ENCODE results near the gene SPAG16. TPM values are rescaled to one million over a fixed set of nuclear protein-coding genes. Genes with fewer than 3 reads are reported as not detected.

The SPAG16 gene
- polyA plus RNA-seq, 1 of the 3 experiments (the other 2 are of a cell fraction), result 29.5 TPM

DNA sequence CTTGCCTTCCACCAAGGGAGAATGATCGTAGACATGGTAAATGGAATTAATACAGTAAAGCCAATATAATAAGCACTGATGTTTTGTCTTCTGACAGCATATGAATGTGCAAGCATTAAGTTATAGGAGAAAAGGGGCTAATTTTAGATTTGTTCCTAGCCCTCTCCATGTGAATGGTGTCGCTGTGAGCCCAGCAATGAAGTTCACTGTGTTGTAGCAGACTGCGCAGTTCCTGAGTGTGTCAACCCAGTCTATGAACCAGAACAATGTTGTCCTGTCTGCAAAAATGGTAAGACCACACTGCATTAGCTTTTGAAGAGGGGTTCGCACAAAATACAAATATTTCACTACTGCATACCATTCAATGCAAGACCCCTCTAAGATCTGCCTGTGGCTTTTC, 1152.2 kb downstream of the SPAG16 start:
- WGBS (ENCODE audit: low lambda C conversion rate), result 58% methylated on average over 4 of the region's 4 CpGs
- POLR2A ChIA-PET, result no interaction called here
- H3K9me3 ChIP-seq, result no peaks in the 10 kb centered on the region
- no peak overlapping the region for H3K4me3 ChIP-seq (ENCODE audit: low read depth in 2 of 2, low read length in 1 of 2)
- DNase-seq, result no peak
- H3K9ac ChIP-seq, result no peak overlapping the region
- no peaks in the 10 kb centered on the region for H4K20me1 ChIP-seq (ENCODE audit: insufficient read depth)
- H3K27ac ChIP-seq (ENCODE audit: low read depth in 2 of 2, low read length in 1 of 2), result no peak overlapping the region
- H3K4me1 ChIP-seq (ENCODE audit: control insufficient read depth in 1 of 2, insufficient read depth in 2 of 2, low read depth in 1 of 2, low read length in 1 of 2), result no peaks in the 10 kb centered on the region
- no peaks in the 10 kb centered on the region for H3K9me2 ChIP-seq
- CTCF ChIA-PET, result no interaction called here
- no peak overlapping the region for H2AFZ ChIP-seq (ENCODE audit: low read depth)
- H3K79me2 ChIP-seq (ENCODE audit: insufficient read depth), result no peaks in the 10 kb centered on the region
- H3K36me3 ChIP-seq (replicated peaks in 1 of 2; ENCODE audit: control insufficient read depth in 1 of 2, insufficient read depth in 2 of 2, low read length in 1 of 2), result no peaks in the 10 kb centered on the region
- H3K27me3 ChIP-seq (ENCODE audit: insufficient read depth), result no peaks in the 10 kb centered on the region
- no peaks in the 10 kb centered on the region for H3F3A ChIP-seq (replicated peaks; ENCODE audit: insufficient read depth)
- H3K4me2 ChIP-seq, result no peak overlapping the region
- TF ChIP-seq RFX5 (IDR thresholded peaks at IDR 0.05; ENCODE audit: low read length) (no peak), JUND (IDR thresholded peaks at IDR 0.05) (no peak), FOXM1 (IDR thresholded peaks at IDR 0.05; ENCODE audit: low read depth) (no peak), TAF1 (IDR thresholded peaks at IDR 0.05; ENCODE audit: borderline replicate concordance, low read depth, low read length) (no peak), SMC3 (IDR thresholded peaks at IDR 0.05; ENCODE audit: low read depth, low read length) (no peak), EP300 (IDR thresholded peaks at IDR 0.05; ENCODE audit: borderline replicate concordance in 1 of 2, low read depth in 1 of 2, low read length in 1 of 2) (no peak)
- TF ChIP-seq, protein P1, sequence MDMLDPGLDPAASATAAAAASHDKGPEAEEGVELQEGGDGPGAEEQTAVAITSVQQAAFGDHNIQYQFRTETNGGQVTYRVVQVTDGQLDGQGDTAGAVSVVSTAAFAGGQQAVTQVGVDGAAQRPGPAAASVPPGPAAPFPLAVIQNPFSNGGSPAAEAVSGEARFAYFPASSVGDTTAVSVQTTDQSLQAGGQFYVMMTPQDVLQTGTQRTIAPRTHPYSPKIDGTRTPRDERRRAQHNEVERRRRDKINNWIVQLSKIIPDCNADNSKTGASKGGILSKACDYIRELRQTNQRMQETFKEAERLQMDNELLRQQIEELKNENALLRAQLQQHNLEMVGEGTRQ (IDR thresholded peaks at IDR 0.05; ENCODE audit: borderline replicate concordance, low read depth, low read length), result no peak
- TF ChIP-seq, protein P2, sequence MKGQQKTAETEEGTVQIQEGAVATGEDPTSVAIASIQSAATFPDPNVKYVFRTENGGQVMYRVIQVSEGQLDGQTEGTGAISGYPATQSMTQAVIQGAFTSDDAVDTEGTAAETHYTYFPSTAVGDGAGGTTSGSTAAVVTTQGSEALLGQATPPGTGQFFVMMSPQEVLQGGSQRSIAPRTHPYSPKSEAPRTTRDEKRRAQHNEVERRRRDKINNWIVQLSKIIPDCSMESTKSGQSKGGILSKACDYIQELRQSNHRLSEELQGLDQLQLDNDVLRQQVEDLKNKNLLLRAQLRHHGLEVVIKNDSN (IDR thresholded peaks at IDR 0.05; ENCODE audit: borderline replicate concordance, low read depth), result no peak

DNA sequence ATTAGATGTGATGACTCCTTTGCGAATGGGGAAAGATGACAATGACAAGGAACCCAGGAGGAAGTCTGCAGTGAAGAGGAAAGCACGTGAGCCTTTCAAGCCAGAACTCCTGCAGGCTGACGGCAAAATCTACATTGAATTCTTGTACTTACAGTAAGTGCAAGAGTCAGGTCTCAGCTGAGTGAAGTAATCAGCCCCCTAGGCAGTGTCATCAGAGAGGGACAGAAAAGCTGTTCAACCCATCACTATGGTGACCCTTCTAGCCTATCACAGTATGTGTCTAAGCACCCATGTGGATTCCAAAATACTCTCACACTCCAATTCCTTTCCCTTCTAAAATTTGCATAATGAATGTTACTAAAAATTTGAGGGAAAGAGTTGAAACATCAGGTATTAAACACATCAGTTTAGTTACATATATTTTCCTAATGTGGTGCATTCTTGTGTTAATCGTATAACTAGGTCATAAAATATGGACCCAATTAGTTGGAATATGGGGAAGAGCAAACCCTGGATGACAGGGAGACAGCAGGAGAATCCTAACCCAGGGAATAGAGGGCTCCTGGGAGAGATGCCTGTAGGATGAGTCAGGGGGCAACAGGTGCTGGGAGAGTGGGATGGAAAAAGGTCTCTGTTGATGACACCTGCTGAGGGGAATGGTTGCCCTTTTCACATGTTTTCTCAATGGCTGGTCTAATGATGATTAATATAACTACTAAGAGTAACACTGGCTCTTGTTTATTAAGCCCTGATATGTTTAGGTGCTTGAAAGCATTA, 1166.0 kb downstream of the SPAG16 start:
- POLR2A ChIA-PET, result no interaction called here
- CTCF ChIA-PET, result interaction anchor here (0.6 to 1.0 kb wide), 2 partner anchors 18 to 118 kb away, joined by 3 to 4 read pairs; no protein-coding TSS in a partner anchor
- 55% methylated on average over 4 of the region's 4 CpGs for WGBS (ENCODE audit: low lambda C conversion rate)
- TF ChIP-seq, protein P3, sequence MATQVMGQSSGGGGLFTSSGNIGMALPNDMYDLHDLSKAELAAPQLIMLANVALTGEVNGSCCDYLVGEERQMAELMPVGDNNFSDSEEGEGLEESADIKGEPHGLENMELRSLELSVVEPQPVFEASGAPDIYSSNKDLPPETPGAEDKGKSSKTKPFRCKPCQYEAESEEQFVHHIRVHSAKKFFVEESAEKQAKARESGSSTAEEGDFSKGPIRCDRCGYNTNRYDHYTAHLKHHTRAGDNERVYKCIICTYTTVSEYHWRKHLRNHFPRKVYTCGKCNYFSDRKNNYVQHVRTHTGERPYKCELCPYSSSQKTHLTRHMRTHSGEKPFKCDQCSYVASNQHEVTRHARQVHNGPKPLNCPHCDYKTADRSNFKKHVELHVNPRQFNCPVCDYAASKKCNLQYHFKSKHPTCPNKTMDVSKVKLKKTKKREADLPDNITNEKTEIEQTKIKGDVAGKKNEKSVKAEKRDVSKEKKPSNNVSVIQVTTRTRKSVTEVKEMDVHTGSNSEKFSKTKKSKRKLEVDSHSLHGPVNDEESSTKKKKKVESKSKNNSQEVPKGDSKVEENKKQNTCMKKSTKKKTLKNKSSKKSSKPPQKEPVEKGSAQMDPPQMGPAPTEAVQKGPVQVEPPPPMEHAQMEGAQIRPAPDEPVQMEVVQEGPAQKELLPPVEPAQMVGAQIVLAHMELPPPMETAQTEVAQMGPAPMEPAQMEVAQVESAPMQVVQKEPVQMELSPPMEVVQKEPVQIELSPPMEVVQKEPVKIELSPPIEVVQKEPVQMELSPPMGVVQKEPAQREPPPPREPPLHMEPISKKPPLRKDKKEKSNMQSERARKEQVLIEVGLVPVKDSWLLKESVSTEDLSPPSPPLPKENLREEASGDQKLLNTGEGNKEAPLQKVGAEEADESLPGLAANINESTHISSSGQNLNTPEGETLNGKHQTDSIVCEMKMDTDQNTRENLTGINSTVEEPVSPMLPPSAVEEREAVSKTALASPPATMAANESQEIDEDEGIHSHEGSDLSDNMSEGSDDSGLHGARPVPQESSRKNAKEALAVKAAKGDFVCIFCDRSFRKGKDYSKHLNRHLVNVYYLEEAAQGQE (IDR thresholded peaks at IDR 0.05; ENCODE audit: low read depth, low read length), result no peak
- TF ChIP-seq, protein P4, sequence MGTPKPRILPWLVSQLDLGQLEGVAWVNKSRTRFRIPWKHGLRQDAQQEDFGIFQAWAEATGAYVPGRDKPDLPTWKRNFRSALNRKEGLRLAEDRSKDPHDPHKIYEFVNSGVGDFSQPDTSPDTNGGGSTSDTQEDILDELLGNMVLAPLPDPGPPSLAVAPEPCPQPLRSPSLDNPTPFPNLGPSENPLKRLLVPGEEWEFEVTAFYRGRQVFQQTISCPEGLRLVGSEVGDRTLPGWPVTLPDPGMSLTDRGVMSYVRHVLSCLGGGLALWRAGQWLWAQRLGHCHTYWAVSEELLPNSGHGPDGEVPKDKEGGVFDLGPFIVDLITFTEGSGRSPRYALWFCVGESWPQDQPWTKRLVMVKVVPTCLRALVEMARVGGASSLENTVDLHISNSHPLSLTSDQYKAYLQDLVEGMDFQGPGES (IDR thresholded peaks at IDR 0.05; ENCODE audit: low read depth, low read length), result no peak
- TF ChIP-seq, protein P5, sequence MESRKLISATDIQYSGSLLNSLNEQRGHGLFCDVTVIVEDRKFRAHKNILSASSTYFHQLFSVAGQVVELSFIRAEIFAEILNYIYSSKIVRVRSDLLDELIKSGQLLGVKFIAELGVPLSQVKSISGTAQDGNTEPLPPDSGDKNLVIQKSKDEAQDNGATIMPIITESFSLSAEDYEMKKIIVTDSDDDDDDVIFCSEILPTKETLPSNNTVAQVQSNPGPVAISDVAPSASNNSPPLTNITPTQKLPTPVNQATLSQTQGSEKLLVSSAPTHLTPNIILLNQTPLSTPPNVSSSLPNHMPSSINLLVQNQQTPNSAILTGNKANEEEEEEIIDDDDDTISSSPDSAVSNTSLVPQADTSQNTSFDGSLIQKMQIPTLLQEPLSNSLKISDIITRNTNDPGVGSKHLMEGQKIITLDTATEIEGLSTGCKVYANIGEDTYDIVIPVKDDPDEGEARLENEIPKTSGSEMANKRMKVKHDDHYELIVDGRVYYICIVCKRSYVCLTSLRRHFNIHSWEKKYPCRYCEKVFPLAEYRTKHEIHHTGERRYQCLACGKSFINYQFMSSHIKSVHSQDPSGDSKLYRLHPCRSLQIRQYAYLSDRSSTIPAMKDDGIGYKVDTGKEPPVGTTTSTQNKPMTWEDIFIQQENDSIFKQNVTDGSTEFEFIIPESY (IDR thresholded peaks at IDR 0.05; ENCODE audit: borderline replicate concordance, low read depth), result no peak
- TF ChIP-seq, protein P1 (IDR thresholded peaks at IDR 0.05; ENCODE audit: borderline replicate concordance, low read depth, low read length), result no peak
- TF ChIP-seq FOSL2 (IDR thresholded peaks at IDR 0.05; ENCODE audit: borderline replicate concordance, low read depth), result no peak
- no peak for TF ChIP-seq JUND (IDR thresholded peaks at IDR 0.05)
- TF ChIP-seq GATA2 (CRISPR knock-in tag; IDR thresholded peaks at IDR 0.05), result no peak
- no peak for TF ChIP-seq YY1 (IDR thresholded peaks at IDR 0.05; ENCODE audit: low read depth)
- no peak for TF ChIP-seq MXI1 (IDR thresholded peaks at IDR 0.05; ENCODE audit: low read depth, low read length)

More for the DNA sequence above, 1166.0 kb downstream of the SPAG16 start:
- no peaks in the 10 kb centered on the region for H3K9me3 ChIP-seq
- H3K4me2 ChIP-seq, result no peak overlapping the region
- H3K36me3 ChIP-seq (replicated peaks in 1 of 2; ENCODE audit: control insufficient read depth in 1 of 2, insufficient read depth in 2 of 2, low read length in 1 of 2), result no peaks in the 10 kb centered on the region
- H3F3A ChIP-seq (replicated peaks; ENCODE audit: insufficient read depth), result no peaks in the 10 kb centered on the region
- H3K9me2 ChIP-seq, result no peaks in the 10 kb centered on the region
- no peaks in the 10 kb centered on the region for H3K79me2 ChIP-seq (ENCODE audit: insufficient read depth)
- DNase-seq, result no peak
- H3K9ac ChIP-seq, result no peak overlapping the region
- H3K4me3 ChIP-seq (ENCODE audit: low read depth in 2 of 2, low read length in 1 of 2), result no peak overlapping the region
- H3K4me1 ChIP-seq (ENCODE audit: control insufficient read depth in 1 of 2, insufficient read depth in 2 of 2, low read depth in 1 of 2, low read length in 1 of 2), result no peaks in the 10 kb centered on the region
- no peak overlapping the region for H3K27ac ChIP-seq (ENCODE audit: low read depth in 2 of 2, low read length in 1 of 2)
- H4K20me1 ChIP-seq (ENCODE audit: insufficient read depth), result no peaks in the 10 kb centered on the region
- H3K27me3 ChIP-seq (ENCODE audit: insufficient read depth), result no peaks in the 10 kb centered on the region
- H2AFZ ChIP-seq (ENCODE audit: low read depth), result no peak overlapping the region
